Astrocyte of the cerebellum (primary cell): ENCODE data around the gene GSAP.

Experiments used
- DNase-seq: peaks from one replicate; pipeline ENCODE4 v3.0.0-alpha.2; 2011; ENCODE audit warnings: low read depth
- H3K4me3 ChIP-seq: 2 replicates; pipeline ENCODE4 v1.5.1; 2011; ENCODE audit warnings: mild to moderate bottlenecking, low read depth, low read length, moderate library complexity
- CTCF ChIP-seq: IDR thresholded peaks from 2 replicates; pipeline ENCODE4 v1.5.1; 2012; ENCODE audit warnings: low read length, low read depth, moderate library complexity, mild to moderate bottlenecking; ENCODE audit errors: missing control alignments
- in situ Hi-C: cut with HindIII; loops from 2 replicates; pipeline ENCODE4 v1.10.0; 2017; ENCODE audit warnings: low sequenced_read_pairs

Gene GSAP

DNA sequence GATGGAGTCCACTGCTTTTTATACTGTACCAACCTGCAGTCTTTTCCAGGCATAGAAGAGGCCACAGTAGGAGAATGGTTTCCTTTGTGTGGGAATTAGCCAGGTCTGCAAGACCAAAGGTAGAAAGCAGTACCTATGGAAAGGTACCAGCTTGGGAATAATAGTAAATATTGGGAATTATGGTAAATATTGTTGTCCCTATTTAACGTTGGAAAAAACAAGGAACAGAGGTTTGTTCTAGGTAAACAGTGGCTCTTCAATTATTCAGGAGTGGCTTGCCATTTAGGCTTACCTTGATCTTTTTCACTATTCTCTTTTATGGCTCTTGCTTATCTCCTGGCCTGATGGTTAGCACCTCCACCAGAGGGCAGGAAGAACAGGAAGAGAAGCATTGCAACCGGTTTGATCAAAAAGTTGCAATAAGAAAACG lies 43.9 kb upstream of the GSAP start:
- DNase-seq = no peak
- TF ChIP-seq CTCF = peak; percentile 27
- H3K4me3 ChIP-seq = no peak overlapping the region
- in situ Hi-C loops = no loop called here

- no peak for DNase-seq
- no peak for TF ChIP-seq CTCF
- in situ Hi-C loops = no loop called here
- H3K4me3 ChIP-seq = no peak overlapping the region
Observed at GRCh38 chr7:77459311-77459726, 43.2 kb upstream of the GSAP start.

DNA sequence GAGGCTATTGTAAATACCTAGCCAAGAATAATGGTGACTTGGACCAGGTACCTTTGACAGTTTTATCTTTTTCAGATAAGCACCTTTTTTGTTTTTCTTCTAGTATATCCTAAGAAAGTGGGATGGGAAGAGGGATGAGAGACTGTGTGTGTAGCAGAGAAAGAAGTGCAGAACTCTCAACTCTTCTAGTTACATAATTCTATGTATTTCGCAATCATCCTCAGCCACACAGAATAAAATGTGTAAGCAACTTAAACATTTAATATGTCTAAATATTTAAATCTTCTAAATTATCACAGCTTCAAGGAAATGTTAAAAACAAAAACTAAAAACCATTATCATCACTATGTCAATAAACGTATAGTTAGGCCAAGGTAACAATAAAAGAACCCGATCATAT lies 42.6 kb upstream of the GSAP start:
- in situ Hi-C loops = no loop called here
- DNase-seq = no peak
- no peak overlapping the region for H3K4me3 ChIP-seq
- no peak for TF ChIP-seq CTCF

DNA sequence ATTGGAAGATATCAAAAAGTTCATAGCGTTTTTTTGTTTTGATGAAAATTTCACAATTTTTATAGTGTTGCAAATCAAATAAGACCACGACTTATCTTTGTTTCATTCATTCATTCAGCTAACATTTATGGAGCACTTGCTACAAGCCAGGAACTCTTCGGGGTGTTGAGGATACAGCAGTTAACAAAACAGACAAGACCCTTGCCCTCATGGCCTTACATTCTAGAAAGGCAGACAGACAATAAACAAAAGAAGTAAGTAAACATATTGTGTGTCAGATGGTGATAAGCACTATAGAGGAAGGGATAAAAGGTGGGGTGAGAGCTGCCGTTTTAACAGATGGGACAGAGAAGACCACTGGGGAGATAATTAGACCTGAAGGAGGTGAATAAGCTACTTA lies 41.6 kb upstream of the GSAP start:
- in situ Hi-C loops = no loop called here
- DNase-seq = no peak
- TF ChIP-seq CTCF = no peak
- H3K4me3 ChIP-seq = no peak overlapping the region

GRCh38 chr7:77456696-77457095 lies 40.5 kb upstream of the GSAP start:
- TF ChIP-seq CTCF = no peak

DNA sequence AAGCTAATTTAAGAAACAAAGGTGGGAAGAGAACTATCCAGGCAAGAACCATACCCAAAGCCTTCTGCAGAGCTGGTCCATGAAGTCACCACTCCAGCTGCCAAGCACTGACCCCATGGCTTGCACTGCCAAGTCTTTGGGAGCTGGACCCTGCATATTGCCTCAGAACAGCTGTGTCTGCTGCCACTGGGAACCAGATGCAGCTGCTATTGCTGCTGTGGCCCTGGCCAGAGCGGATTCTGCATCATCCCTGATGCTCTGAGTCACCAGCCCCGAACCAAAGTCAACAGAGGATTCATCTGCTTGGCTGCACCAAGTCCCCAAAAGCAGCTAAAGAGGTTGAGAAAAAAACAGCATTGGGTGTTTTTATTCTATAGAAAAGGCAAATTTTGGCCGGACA lies 39.2 kb upstream of the GSAP start:
- TF ChIP-seq CTCF = no peak
- peak; percentile 63 for DNase-seq
- H3K4me3 ChIP-seq = no peak overlapping the region
- in situ Hi-C loops = no loop called here

More at GRCh38 chr7:77456696-77457095, 40.5 kb upstream of the GSAP start:
- no peak for DNase-seq
- no peak overlapping the region for H3K4me3 ChIP-seq
- in situ Hi-C loops = no loop called here

DNA sequence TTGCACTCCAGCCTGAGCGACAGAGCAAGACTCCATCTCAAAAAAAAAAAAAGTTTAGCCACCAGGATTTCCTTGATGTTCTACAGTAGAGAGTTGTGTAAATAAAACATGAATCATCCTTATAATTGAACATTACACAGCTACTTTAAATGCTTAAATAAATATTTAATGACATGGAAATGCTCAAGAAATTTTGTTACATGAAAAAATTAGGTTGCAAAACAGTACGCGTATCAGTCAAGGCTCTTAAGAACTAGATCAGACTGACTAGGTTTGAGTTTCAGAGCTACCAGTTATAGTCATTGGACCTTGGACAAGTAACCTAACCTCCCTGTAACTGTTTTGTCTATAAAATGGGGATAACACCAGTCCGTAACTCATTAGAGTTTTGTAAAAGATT lies 38.7 kb upstream of the GSAP start:
- TF ChIP-seq CTCF = no peak
- in situ Hi-C loops = no loop called here
- no peak for DNase-seq
- no peak overlapping the region for H3K4me3 ChIP-seq
